DMS114 treated with DMSO at 0.1 percent for 48 hours (cell line): Measurements from ENCODE around the gene BMPER.

Experiments used
- DNase-seq: peaks from one replicate; lab custom pipeline; 2025; ENCODE audit not compliant: unreplicated experiment; lab: John Stamatoyannopoulos, UW

Gene BMPER

DNA sequence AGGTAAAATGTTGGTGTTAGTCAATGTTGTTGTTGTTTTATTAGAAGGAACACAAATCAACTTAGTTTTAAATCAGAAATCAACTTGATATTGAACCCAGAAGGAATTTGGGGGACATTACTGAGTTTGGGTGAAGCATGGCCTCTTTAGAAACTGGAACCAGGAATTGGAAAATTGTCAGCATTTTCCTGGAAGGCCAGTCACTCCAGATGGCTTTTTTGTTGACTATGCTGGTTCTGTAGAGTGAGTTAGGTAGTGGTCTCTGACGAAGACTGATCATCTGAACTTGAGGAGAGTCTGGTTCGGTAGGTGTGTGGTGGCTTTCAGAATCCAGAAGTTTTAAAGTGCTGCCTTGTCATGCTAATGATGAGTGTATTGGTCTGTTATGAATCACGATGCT is 111.5 kb downstream of the BMPER start:
- no peak for DNase-seq

DNA sequence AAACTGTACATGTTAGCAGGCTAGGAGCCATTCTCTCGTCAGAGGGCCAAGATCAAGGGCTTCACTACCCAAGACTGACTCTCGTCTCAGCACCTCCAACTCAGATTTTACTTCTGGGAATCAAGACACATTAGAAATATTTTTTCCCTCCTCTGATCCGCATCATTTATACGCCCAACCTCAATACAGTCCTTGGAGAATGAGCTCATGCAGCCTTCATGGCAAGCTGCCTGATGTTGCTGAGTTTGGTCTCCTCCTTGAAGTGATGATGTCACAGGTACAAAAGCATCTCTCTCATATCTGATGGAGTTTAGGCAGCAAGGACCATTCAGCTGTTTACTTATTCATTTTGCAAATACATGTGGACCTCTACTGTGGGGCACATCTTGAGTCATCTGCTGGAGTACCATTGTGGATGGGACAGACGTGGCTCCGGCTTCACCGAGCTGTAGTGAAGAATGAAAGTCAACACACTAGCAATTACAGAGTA is 114.0 kb downstream of the BMPER start:
- no peak for DNase-seq

DNA sequence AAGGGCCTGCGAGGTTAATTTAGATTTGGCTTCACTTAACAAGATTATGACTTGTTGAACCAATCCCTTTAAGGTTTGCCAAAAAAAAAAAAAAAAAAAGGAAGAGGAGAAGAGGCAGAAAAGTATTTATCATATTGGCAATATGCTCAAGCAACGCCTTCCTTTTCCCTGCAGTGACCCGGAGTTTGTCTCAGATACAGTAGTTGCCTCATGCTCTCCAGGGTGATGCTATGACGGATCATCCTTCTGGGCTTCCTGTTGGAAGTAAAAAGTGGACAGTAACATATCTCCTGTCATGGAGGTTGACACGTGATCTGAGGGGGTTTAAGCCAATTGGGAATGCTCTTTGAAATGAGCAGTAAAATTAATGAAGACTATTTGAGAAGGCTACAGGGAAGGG is 117.3 kb downstream of the BMPER start:
- no peak for DNase-seq

DNA sequence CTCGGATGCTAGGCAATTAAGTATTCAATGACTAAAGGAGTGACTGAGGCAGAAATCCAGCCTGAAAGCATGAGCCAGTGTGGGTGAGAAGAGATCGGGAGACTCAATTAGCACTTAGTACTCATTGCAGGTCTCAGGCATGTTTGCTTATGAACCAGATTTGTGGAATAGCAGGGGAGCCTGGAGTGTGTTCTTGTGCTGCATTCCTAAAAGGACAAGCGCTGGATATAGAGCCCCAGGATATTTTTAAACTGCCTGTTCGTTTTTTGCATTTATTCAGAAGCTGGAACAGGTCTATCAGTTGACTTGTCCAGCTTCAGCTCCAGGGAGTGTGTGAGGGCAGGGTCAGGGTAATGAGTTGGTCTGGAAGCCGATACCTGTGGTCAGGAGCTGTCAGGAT is 120.3 kb downstream of the BMPER start:
- DNase-seq, result no peak

DNA sequence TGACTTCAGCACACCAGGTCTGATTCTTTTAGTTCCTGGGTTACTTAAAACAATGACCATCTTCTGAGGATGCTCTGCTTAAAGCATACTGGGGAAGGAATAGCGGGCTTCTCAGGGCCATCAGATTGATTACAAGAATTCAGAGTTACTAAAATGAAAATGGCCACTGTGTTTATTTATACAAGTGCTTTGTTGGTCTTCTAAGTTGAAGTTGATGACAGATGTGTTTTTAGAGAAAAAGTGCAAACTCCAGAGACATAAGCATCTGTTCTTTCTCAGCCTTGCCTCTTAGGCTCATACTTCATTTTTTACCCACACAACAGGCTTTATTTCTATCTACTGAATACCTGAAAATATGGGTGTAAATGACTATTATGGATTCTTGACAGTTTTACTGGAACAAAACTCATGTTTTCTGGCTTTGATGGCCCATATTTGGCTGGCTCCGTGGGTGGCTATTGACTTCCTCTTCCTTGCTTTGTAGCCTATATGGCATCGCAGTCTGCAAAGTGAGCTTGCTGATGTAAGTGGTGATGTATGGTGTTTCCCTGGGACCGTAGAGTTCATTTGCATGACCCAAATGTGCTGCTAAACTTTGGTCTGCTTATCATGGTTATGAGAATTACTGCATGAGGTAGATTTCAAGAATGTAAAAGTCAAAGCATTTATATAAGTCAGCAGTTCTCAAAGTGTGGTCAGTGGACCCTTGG is 121.3 kb downstream of the BMPER start:
- no peak for DNase-seq

DNA sequence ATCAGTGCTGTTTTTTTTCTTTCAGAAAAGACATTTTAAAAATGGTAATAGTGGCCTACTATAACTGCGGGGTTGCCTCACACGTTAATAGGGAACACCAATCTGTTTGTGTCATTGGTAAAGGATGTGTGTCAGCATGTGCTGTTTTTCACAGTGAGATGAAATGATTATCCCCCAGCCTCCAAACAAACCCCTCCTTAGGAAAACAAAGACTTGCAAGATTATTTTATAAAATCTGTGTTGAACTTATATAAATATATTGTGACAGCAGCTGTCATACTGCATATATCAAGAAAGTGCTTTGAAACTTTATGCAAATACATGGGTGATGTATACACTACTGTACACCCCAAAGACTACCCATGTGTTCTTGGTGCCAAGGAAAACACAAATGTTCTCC is 125.8 kb downstream of the BMPER start:
- DNase-seq, result no peak

DNA sequence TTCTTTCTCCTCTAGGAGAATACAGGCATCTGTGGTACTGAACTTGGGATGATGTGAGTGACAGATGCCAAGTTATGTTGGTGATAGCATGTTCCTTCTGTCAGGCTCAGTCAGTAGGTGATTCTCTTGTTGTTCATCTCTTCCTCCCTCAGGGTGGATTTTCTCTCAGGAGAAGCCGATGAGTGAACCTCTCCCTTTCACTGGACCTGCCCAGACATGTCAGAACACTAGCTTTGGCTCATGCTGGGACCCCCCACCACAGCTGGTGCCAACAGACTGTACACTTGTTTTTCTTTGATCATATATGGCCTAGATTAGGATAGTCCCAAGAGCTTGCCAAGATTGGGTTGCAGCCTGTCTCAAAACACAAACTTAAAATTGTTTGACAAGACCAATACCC is 129.4 kb downstream of the BMPER start:
- DNase-seq, result no peak

DNA sequence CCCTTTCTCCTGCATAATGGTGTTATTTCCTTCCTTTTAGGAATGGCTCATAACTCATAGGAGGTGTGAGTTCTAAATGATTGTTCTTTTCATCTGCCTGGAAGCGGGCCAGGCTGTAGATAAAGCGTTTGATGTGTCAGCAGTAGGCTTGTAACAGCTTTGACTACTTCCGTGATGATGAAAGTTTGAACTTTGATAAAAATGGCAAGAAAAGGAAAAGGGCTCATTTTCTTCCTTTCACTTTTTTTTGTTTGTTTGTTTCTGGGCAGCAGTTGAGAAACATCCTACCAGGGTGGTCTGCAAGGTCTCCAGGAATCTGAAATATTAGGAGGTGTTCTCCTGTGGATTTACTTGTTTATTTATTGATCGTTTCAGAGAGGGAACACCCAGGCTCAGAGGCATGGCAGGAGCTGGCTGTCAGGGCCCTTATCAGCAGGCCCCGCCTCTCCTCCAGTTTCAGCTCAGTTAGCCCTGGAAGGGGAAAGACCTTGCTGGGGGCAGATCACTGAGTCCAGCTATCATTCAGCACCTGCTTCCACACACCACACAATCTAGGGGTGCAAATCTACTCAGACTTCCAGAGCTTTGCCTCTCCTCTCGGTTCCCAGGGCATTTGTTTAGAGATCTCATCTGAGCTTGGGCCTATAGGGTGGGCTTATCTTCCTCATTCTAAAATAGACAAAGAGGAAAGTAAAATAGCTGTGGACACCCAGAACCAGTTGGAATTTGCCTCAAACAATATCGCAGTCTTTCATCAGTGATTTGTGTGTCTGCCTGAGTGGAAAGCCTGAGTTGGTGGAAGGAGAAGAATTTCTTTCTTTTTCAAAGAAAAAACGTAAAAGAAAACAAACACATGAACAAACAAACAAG is 130.9 kb downstream of the BMPER start:
- no peak for DNase-seq

DNA sequence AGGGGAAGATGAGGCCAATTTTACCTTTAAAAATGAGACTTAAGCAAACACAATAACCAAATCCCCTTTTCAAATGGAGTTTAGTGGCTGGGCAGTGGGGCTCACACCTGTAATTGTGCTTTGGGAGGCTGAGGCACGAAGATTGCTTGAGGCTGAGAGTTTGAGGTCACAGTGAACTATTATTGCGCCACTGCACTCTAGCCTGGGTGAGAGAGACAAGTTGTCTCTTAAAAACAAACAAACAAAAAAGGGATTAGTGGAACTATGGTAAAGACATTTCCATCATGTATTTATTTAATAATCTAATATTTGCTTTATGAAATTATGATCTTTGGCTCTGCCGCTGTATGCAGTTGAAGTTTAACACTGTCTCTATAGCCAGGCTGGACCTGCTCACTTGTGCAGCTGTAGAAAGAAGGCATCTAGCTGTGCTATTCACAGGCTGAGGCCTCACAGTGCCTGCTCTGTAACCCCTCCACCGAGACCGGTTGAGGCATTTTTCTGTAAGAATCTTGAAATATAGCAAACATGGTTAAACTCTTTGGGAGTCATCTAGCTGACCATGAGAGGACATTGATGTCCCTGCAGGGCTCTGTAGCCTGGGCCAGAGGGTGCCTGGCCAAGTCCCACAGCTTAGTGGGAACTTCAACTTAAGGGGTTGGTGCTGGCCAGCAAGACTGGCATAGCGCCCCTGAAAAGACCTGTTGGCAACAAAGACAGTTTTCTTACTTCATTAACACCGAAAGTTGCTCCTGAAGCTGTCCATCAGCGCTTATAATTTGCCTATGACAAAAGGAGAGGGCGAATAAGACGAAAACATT is 131.8 kb downstream of the BMPER start:
- DNase-seq, result no peak

DNA sequence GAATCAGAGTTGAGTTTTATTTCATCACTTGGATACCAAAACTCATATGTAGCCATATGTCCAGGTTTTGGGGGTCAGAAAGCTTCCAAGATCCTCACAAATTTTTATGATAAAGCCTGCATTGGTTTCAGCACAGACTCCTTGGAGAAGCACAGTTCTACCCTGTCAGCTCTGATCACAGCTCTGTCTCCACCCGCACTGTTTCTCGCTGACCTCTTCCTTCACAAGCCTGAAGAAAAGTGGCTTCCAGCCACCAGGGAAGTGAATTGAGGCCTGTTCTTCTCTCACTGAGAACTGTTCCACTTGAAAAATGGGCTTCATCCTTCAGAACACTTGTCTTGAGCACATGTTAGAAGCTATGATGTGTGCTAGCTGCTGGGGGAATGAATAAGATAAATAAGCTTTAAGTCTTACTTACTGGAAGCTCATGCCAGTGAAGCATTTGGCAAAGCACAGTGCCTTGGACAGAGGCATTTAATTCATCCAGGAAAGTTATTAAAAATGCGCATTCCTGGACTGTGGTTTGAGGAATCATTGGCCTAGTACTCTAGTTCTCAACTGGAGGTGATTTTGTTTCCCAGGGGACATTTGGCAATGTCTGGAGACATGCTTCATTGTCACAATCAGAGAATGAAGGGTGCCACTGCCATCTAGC is 133.6 kb downstream of the BMPER start:
- DNase-seq, result no peak

DNA sequence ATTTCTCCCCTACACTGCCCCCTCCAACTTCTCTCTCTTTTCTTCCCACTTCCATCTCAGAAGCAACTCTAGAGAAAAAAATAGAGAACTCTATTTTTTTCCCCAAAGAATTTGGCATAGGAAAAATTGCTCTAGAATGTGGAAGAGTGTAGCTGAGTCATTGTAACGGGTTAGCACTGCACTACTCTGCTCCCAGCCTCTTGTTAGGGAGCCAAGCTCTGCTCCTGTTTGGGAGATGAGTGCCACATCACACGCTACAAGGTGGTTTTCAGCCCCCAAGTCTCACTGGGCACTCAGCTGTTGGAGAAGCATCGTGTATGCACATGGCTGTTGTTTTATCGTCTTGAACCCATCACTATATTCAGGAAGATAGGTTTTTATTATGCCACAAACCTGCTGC is 136.4 kb downstream of the BMPER start:
- DNase-seq, result no peak

DNA sequence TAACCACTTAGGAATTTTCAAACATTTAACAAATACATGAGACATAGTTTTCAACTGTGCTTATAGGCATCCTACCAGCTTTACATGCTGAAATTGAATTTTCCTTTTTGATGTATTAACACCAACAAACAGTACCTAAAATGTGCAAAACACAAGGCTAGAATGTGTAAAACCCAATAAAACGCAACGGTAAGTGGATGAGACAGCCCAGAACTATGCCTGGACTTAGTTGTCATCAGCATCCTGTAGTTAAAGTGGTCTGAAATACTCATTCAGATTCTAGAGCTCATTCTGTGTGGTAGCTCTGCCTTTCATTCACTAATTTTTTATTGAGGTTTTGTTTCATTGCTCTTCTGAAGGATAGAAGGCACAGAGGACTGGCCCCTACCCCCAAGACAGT is 137.1 kb downstream of the BMPER start:
- no peak for DNase-seq

DNA sequence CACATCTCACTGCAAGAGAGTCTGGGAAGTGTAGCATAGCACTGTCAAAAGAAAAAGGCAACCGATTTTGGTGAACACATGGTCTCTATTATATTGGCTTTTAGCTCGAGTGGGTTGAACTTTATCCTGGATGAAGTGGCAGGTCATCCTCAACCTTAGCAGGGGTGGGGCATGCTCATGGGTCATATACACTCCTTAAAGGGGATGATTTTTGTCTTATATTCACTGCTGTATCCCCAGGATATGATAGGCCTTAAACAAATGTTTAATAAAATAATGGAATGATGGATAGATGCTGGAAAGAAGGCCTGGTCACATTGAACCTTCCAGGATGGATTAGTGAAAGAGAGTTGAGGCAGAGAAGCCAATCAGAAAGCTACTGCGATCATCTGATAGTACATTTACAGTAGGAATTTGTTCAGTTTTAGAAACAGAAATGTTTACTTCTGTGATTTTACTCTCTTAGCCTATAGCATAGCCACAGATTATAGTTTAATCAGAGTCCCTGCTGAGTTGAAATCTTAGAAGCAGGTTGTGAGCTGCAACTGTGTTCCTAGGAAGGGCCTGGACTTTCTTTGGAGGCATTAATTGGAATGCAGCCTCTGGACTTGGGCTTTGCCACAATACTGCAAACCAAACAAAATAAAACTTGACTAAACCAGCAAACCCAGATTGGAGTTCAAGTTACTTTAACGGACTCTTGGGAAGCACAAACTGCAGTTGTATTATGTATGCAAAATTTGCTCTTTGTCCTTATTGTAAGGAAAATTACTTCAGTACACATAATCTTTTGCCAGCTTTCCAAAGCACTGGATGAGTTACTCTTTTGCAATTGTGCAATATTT is 138.3 kb downstream of the BMPER start:
- no peak for DNase-seq

DNA sequence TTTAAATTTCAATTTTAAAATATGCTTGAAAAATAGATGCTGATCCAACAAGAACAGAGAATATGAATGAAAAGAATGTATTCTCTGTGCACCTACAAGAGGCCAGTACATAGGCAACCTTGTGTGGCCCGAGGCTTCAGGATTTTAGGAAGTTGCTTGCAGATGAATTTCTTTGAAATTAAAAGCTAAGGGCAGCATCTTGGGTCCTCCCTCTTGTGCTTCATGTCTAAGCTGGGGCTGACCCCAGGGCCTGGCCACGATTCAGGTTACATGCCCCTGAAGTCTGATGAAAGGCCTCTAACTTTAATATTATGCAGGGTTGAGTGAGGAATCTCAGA is 138.9 kb downstream of the BMPER start:
- DNase-seq, result no peak

DNA sequence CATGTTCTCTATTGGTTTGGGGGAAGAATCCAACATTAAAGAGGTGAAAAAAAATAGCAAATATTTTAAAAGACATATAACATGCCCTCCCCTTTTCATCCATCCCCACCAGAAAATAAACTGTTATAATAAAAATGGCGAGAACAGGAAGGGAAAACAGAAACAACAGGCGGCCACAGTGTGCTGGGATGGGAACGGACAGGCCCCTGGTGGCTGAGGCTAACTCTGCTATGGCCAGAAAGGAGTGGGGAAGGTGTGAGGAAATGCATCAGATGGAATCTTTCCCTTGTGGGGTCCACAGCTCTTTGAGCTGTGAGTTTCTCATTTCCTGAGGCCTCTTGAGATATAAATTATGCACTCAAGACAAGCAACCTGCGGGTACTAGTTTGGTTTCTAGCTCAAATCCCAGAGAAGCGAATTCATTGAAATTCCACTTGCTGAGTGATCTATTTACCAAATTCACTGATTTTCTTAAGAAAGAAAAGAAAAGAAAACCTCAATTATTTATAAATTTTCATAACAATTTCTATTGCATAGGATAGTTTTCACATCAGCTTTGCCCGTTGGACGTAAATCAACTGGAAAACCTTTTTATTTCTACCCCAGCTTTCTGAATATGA is 139.5 kb downstream of the BMPER start:
- DNase-seq, result no peak

DNA sequence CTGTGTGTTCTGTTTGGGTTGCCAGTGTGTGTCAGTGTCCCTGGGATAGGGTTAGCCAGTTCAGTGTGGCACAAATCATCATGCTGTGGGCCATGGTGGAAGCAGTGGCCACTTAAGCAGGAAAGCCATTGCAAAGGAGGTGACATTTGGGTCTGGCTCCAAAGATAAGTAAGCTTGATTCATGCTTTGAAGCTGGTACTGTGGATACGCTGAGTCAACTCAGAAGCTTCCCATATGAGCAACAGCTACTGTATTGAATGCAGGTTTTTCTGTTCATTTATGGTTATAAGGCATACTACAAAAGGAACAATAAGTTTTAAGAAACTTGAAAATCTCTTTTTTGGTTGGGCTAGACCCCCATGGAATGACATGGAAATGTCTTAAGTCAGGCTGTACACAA is 143.1 kb downstream of the BMPER start:
- no peak for DNase-seq

DNA sequence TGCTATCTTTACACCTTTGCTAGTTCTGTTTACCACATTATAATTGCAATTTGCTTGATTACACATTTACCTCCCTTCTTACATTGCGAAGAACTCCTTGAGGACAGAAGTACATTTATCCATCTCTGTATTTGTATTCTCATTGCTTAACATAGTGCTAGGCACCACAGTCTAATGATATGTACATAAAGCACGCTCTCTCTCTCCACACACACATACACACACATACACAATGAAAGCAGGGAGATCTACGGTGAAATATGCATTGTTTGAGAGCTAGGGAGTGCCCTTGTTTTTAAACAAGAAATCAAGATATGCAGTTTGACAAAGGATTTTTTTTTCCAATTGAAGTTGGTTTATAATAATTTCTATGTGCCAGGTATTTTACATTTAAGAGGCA is 148.7 kb downstream of the BMPER start:
- no peak for DNase-seq

DNA sequence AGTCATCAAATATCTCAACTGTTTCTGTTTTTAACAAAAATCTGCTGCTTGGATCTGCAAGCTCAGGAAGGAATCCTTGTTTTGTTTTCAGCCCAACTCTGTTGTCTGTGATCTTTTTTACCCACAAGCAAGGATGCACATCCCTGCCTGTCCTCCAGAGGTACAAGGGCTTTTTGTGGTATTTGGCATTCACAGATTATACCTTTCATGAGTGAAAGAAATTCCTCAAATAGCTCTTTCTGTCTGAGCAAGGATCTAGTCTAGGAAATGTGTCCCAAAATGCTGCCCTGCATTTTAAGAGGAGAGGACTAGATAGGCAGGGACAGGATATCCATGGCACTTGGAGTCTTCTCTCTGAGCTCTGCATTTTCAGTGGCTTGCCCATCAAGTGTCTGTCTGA is 151.8 kb downstream of the BMPER start:
- DNase-seq, result no peak

DNA sequence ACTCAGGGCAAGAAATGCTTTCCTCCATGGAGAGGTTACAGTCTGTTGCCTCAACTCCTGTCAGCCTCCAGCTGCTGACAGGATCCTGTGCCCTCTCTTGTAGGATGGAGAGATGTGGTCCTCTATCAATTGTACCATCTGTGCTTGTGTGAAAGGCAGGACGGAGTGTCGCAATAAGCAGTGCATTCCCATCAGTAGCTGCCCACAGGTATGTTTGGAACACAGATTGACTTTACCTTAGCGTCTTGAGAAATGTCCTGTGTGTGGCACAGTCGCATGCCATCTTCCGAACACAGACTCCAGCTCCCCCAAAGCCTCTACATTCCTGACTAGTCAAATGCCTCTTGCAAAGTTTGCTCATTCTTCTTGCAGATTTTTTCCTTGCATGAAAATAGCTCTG is 152.6 kb downstream of the BMPER start:
- no peak for DNase-seq

DNA sequence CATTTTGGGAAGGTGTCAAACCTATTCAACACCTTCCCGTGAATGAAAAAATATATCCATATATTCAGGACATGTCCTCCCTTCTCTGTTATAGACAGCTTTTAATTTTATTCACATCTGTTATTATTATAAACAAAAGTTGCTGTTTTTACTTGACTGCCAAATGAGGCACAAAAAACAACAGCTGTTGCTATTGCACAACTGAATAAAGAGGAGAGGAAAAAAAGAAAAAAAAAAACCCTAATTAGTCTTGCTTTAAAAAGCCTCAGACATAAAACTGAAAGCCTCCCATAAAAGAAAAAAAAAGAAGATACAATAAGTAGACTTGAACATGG is 153.4 kb downstream of the BMPER start:
- DNase-seq, result no peak
